NCI-H2227 treated with DMSO at 0.1 percent for 48 hours (cell line): ENCODE results near the gene LRRC3.

Experiments used
- DNase-seq: peaks from one replicate; lab custom pipeline; 2025; lab: John Stamatoyannopoulos, UW

Gene LRRC3

GRCh38 chr21:44456915-44457736, 1.8 kb downstream of the LRRC3 start:
- no peak for DNase-seq

GRCh38 chr21:44458971-44459711, 3.8 kb downstream of the LRRC3 start:
- no peak for DNase-seq

DNA sequence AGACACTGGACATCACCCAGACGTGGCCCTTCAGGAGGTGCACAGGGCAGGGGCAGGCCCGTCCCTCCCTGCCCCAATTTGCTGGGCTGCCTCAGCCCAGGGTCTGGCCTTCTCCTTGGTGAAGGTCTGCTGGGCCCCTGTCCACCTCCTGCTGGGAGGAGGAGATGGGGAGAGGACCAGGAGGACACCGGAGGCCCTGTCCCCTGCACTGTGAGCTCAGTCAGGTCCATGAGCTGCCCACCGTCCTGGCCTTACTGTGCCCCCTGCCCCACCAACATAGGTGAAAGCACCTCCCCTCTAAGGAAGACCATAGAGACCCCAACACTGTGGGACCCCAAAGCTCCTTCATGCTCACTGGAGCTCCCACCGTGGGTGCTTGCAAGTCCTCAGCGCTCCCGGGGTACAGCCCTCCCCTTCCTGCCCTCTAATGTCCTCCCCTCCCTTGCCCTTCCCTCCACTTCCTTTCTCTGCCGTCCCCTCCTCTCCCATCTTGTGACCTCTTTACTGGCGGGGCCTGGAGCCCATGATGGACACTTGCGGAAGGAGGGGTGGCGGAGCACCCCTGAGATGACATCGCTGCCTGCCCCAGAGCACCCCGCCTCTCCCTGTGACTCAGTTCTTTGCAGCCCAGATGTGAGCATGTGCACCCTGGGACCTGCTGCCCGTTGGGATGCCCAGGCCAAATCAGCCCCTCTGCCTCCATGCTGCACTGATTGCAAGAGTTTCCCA, 4.6 kb downstream of the LRRC3 start:
- DNase-seq, result no peak

- DNase-seq, result no peak
Measured at GRCh38 chr21:44460441-44460755, 5.1 kb downstream of the LRRC3 start.

DNA sequence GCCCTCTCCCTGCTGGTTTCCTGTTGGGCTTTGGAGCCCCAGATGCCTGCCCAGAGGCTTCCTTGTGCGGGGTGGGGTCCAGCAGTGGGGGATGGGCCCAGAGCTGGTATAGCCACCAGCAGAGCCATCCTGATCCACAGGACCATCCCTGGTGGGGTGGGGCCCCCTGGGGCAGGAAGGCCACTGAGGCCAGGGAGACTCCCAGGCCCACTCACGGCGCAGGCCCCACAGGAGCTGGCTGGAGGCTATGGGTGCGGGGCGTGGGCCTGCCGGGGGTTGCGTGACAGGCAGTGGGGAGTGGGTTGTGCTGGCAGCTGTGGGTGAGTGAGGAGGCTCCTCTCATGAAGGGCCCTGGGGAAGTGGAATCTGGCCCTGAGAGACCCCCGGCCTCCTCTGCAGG, 5.7 kb downstream of the LRRC3 start:
- no peak for DNase-seq

- no peak for DNase-seq
Measured at GRCh38 chr21:44461464-44462001, 6.2 kb downstream of the LRRC3 start.

DNA sequence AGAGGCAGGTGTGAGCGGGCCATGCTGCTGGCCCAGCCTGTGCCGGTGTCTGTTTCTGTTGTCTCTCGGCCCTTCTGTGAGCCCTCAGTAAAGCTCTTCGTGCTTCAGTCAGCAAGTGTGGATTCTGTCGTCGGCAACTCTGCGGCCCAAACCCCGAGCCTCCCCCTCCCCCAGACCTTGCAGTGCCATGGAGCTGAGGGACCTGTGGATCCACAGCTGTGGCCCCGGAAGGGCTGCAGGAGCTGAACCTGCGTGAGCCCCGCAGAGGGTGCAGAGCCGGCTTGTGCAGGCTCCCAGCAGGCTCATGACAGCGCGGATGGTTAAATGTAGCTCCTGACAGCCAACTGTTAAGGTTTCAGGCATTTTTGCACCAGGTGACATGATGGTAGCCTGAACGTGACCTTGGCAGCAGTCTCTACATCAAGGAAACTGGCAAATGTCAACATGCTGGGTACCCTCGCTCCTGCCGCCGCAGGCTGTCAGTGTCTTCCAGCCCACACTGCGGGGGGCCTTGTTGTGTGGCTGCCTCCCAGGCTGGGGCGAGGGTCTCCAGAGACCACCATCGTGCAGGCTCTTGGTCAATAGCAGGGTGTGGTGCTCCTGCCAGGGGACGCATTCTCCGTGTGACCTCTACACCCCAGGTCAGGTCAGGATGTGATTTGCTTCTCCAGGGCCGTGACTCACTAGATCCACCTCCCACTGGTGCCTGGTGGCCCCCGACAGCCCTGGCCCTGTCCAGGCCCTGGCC, 7.0 kb downstream of the LRRC3 start:
- no peak for DNase-seq

DNA sequence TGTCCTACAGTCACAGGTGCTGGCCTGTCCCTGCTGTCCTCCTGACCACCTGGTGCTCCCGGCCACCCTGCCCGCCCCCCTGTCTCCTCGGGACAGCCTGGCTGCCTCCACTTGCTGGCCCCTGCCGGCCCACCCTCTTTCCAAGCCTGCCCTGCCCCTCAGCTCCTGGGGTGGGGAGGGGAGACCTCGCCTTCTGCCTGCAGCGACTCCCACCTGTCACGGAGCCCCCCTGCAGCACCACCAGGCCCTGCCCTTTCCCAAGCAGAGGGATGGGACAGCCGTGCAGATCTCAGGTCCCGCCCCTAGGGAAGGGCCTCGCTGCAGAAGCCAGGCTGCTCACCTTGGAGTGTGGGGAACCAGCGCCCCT, 7.5 kb downstream of the LRRC3 start:
- DNase-seq, result no peak

DNA sequence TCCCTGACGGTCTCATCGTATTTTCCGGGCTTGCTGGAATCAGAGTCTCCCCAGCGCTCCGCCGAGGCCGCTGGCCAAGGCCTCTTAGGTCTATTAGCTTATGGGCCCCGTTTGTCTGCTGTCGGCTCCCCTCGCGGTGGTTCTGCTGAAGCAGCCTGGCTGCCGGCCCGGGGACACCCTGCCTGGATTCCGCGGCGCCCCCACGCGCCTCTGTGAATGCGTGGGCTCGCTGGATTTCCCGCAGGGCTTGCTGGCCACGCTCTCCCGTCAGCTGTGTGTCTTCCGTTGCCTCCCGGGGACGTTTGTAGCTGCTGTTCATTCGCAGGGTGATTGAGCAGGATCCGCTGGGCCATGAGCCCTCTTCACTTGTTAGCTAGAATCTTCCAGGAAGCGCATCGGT, 8.4 kb downstream of the LRRC3 start:
- DNase-seq, result no peak

GRCh38 chr21:44464351-44464750, 9.0 kb downstream of the LRRC3 start:
- no peak for DNase-seq

- no peak for DNase-seq
Measured at GRCh38 chr21:44466351-44466954, 11.1 kb downstream of the LRRC3 start.

DNA sequence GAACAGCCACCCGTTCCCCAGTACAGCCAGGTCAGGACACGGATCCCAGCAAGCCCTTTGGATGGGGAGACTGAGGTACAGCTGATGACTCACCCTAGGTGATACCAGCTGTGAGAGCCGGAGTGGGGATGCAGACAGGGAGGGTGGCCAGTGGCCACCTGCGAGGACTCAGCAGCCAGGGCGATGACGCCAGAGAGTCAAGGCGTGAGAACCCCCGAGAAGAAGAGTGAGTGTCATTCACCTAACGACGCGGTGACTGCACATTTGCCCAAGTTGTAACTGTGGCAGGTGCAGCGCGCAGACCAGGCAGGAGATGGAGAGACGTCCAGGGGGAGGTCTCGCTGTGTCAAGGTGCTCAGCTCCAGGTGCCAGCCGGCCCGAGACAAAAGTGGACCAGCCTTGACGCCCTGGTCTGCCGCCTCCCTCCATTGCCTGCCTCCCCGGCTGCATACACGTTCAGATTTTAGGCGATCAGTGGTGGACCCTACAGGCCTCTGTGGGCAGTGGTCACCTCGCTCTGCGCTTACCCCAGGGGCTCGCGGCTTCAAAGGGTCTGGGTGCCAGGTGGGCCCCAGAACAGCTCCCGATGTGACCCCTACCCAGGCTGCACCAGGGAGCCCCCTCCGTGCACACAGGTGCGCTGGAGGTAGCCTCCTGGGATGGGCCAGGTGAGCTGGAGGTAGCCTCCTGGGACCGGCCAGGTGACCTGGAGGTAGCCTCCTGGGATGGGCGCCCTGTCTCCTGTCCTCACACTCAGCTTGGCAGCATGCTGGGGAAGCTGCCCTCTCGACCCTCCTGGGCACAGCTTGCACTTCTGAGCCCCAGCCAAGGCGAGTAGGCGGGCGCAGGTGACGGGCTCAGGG, 11.9 kb downstream of the LRRC3 start:
- DNase-seq, result no peak

GRCh38 chr21:44467859-44468195, 12.5 kb downstream of the LRRC3 start:
- no peak for DNase-seq

- no peak for DNase-seq
Measured at GRCh38 chr21:44471341-44471740, 16.0 kb downstream of the LRRC3 start.

- no peak for DNase-seq
Measured at GRCh38 chr21:44471996-44472395, 16.7 kb downstream of the LRRC3 start.

DNA sequence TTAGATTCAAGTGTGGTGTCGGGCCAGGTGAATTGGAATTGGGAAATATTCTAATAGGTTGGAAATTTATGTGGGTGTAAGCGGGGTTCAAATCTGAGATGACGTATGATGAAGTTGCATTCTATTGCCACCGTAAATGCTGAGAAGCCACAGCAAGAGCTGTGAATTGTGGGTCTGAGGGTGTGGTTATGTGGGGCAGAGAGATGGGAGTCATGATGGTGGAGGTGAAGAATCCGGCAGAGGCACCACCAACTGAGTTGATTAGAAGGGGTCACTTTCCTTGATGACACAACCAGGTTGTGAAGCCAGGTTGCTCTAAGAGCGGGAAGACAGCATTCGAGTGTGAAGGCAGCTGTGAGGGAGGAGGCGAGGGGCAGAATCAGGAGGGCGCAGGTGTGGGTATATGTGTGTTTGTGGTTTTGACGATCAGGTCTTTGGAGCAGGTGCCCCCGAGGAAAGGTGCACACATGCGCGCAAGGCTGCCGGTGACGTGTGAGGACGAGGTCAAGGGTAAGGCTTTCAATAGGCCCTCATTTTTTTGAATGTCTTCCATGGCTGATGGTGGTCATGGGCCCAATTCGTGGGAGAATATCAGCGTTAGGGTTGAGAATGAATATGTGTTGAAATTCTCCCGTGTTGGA, 18.7 kb downstream of the LRRC3 start:
- DNase-seq, result no peak

DNA sequence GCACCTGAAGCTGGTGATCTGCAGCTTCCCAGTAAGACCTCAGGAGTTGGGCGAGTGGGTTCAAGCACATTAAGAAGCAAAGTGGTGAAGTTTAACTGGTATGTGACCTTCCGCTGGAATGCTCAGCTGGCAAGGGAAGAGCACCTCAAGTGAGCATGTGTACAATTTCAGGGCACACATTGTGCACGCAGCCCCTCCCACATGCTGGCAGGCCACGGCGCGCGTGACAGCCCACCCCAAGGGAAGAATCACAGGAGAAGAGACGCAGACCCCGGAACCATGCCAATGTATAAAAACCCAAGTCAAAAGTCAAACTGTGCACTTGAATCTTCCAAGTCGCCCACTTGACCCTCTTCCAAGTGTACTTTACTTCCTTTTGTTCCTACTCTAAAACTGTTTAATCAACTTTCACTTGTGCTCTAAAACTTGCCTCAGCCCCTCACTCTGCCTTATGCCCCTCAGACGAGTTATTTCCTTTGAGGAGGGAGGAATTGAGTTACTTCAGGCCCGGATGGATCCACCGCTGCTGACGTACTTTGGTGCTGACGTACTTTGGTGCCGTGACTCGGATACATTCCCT, 20.0 kb downstream of the LRRC3 start:
- DNase-seq, result no peak

DNA sequence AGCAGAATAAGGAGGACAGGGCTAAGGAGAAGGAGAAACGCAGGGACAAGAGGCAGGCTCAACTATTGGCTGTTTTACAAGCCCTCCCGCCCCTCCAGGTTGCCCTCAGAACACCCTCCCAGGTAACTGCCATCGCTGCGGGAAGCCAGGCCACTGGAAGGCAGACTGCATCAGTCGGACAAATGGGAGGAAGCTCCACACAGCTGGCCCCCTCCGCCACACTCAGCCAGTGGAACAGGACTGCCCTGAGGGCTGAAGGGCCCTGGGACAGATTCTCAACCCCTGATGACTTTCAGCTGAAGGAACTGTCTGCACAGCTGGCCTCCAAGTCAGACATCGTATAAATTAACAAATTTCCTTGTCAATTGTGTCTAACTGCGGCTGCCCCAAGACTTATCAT, 21.8 kb downstream of the LRRC3 start:
- no peak for DNase-seq

DNA sequence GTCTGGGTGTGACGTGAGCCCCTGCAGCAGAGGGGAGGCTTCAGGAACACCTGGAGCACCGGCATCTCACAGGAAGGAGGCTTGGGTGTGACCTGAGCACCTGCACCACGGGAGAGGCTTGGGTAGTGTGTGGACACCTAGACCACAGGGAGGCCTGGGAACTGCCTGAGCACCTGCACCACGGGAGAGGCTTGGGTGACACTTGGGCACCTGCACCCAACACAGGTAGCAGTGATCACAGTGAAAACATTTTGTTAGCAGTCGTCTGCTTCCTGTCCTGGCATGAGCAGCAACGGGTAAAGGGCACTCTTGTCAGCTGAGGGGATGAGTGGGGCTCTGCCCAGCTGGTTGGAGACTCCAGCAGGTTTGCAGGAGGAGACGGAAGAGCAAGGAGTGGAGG, 22.4 kb downstream of the LRRC3 start:
- DNase-seq, result no peak
